Neural cell (in vitro differentiated cells): ENCODE measurements around the gene PIWIL1.

Source experiments
- EP300 ChIP-seq: fragments of 450-650 bp; conservative IDR thresholded peaks from 2 replicates; pipeline ENCODE4 v1.6.1; 2014; ENCODE audit warnings: antibody characterized with exemption, mild to moderate bottlenecking, moderate library complexity; ENCODE audit not compliant: poor library complexity, severe bottlenecking
- TF ChIP-seq, protein P1 (sequence below): fragments of 450-650 bp; IDR thresholded peaks from 2 replicates; pipeline ENCODE4 v1.5.1; 2014; ENCODE audit warnings: antibody characterized with exemption, mild to moderate bottlenecking, moderate library complexity; ENCODE audit not compliant: poor library complexity, severe bottlenecking

DNA sequence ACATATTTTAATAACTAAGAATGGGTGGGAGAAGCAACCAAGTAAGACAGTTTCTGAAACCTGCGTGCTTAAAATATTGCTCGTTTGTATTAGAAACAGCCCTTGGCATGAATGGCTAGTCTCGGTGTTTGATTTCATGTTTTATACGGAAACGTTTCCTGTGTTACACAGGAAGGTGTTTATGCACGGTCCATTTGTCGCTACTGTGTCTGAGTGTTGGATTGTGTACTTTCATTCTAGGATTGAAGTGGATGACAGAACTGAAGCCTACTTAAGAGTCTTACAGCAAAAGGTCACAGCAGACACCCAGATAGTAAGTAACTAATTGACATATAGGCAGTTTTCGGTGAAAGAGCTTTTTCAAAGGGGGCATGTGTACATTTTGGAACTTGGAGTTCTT, 19.6 kb downstream of the PIWIL1 start:
- TF ChIP-seq, protein P1, sequence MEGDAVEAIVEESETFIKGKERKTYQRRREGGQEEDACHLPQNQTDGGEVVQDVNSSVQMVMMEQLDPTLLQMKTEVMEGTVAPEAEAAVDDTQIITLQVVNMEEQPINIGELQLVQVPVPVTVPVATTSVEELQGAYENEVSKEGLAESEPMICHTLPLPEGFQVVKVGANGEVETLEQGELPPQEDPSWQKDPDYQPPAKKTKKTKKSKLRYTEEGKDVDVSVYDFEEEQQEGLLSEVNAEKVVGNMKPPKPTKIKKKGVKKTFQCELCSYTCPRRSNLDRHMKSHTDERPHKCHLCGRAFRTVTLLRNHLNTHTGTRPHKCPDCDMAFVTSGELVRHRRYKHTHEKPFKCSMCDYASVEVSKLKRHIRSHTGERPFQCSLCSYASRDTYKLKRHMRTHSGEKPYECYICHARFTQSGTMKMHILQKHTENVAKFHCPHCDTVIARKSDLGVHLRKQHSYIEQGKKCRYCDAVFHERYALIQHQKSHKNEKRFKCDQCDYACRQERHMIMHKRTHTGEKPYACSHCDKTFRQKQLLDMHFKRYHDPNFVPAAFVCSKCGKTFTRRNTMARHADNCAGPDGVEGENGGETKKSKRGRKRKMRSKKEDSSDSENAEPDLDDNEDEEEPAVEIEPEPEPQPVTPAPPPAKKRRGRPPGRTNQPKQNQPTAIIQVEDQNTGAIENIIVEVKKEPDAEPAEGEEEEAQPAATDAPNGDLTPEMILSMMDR = no peak
- TF ChIP-seq EP300 = no peak
